NCI-H82 treated with DMSO at 0.1 percent for 48 hours (cell line): Measurements from ENCODE around the gene PCBP3.

ENCODE experiments used
- DNase-seq: peaks from one replicate; lab custom pipeline; 2025; ENCODE audit not compliant: unreplicated experiment; lab: John Stamatoyannopoulos, UW

PCBP3 gene

GRCh38 chr21:45723049-45723958 is 79.8 kb downstream of the PCBP3 start:
- no peak for DNase-seq

DNA sequence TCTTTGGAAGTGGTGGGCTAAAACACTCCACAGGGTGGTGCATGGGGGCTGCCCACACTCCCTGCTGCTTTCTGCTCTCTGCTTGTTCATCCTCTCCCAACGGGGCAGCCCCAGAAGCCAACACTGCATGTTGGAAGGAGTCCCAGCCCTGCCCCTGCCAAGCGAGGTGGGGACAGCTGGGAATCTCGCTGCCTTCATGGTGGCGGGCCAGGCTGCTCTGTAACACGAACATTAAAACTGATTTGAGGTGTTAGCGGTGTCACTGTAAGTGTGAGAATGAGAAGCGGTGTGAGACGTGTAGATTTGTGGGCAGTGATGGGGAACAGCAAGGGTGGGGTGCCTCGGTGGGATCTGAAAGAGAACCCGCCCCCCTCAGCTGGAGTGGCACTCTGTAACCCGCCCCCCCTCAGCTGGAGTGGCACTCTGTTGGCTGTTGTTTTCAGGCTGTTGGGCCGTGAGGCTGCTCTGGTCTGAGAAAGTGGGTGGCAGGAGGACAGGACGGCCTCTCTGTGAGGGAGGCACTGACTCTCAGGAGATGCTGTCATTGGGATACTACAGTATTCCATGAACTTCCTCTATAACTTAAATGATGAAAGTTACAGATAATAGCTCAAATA is 80.9 kb downstream of the PCBP3 start:
- DNase-seq: no peak

DNA sequence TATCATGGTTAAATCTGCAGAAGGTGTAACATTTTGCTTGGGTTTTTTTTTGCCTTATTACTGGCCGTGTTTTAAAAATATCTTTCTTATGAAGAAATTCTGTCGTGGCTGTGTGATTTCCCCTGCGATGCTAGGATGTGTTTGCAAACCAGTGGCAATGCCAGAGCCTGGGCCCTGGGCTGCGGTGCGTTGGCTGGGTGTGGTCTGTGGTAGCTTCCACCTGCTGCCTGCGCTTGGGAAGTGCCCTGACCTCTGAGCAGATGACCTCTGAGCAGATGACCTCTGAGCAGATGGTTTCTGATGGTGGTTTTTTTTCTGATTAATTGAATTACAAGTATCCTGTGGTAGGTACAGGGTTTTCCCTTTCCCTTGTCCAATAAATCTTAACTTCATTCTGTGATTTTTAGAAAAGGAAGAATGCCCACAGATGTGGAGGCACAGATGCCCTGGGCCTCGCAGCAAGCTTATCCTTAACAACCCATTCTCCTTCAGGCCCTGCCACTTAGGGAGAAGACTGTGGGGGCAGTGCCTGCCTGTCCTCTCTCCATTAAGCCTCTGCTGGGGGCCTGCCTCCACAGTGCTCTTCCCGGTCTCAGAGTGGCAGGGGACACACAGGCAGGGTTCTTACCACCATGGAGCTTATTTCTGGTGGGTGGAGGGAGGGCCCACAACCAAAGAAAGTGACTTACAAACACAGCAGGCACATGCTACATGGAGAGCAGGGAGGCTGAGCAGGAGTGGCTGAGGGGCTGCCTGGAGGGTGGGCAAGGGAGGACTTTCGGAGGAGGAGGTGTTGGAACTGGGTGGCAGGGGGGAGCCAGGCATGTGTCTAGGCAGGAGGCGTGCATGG is 81.7 kb downstream of the PCBP3 start:
- no peak for DNase-seq

DNA sequence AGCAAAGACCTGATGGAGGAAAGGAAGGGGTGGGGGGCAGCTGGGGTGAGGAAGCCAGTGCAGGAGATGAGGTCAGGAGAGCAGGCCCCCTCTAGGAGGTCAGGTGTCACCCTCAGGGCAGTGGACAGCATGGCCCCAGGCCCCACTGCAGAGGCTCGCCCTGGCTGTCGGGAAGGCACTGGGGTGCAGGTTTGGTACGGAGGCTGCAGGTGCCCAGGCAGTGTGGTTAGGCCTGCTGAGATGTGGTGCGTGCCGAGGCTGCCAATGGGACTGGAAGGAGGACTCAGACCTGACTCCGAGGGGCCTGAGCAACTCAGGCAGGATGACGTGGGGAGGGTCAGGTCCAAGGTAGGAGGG is 82.3 kb downstream of the PCBP3 start:
- no peak for DNase-seq

- DNase-seq: no peak
Measured at GRCh38 chr21:45726438-45726837, 82.9 kb downstream of the PCBP3 start.

DNA sequence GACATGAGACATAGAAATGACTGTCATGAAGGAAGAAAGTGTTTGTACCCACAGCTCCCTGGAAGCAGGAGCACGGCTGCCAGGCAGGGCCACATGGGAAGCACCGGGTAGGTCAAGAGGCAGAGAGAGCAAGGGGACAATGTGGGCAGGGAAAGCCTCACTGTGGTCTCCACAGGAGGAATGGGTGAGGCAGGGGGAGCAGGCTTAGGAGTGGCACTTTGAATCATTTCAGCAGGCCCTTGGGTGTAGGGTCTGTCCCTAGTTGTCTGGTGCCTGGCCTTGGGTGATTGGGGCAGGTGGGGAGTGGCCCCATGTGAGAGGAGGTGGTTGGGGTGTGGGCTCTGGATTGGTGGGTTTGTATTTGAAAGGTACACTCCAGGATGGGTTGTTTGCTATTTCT is 83.9 kb downstream of the PCBP3 start:
- DNase-seq: no peak

- no peak for DNase-seq
Measured at GRCh38 chr21:45735259-45736000, 91.9 kb downstream of the PCBP3 start.

DNA sequence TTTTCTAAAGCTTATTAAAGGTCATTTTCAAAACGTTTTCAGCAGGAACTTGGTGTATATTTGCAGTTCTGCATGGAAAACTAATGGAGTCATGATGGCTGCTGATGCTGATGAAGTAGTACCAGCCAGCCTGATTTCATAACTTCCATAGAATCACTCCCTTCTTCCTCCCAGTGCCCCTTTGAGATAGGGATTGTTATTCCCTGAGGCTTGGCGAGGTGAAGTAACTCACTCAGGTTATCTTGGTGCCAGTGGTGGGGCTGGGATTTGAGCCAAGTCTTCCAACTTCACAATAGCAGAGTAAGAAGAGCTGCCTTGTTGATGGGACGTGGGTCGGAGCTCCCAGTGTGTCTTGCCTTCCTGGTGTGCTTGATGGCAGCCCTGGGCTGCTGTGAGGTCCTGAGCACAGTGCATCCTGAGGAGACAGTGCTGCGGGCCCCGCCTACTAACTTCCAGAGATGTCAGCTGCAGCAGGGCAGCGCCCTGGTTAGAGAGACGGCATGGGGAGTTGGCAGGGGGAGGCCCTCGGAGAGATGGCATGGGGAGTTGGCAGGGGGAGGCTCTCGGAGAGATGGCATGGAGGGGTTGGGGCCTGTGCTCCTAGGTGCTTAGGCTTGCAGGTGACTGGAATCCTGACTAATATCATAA is 92.6 kb downstream of the PCBP3 start:
- DNase-seq: no peak

DNA sequence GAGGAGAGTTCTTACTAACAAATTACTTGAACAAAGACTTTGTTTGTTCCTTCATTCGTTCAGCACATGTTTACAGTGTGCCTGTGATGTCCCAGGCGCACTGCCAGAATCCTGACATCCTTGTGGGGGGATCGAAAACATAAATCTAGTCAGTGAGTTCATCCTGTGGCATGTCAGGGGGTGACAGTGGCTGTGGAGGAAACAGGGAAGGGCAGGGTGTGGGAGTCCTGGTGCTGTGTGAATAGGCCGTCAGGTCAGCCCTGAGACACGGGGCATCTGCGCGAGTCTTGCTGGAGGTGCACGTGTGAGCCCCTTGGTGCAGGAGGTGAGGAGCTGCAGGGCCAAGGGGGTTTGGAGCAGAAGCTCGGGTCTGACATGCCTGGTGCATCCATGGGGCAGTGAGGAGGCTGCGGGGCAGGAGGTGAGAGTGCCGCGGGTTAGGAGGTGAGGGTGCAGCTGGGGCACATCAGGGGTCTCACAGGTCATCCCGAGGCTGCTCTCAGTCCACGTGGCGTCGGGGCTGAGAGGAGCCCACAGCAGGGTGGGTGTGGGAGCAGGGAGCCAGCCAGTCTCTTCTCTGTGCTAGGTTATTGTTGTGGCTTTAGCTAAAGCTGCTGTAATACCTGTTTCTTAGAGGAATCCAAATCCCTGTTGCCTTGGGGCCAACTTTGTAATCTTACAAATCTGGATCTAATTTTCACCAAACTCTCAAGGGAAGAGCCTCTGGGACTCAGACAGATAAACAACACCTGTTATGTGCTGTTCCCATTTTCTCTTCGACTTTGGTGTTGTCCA is 93.4 kb downstream of the PCBP3 start:
- peak; percentile 38 for DNase-seq

GRCh38 chr21:45737485-45738166 is 94.1 kb downstream of the PCBP3 start:
- DNase-seq: no peak

DNA sequence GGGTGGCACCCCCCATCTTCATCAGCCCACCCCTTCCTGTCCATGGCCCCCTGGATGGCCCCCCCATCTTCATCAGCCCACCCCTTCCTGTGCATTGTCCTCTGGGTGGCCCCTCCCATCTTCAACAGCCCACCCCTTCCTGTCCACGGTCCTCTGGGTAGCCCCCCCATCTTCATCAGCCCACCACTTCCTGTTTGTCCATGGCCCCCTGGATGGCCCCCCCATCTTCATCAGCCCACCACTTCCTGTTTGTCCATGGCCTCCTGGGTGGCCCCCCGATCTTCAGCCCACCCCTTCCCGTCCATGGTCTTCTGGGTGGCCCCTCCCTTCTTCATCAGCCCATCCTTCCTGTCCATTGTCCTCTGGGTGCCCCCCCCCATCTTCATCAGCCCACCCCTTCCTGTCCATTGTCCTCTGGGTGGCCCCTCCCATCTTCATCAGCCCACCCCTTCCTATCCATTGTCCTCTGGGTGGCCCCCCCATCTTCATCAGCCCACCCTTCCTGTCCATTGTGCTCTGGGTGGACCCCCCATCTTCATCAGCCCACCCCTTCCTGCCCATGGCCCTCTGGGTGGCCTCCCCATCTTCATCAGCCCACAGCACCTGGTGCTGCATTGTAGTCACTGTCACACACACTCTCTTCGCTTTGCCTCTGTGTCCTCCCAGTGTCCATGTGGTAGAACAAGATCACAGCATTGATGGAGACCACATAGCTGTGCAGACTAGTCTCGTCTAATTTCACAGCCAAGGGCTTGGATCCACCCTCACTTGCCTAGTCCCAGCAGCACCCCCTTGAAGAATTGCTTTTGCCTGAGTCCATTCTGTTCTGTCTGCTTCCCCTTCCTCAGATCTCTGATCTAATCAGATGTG is 95.9 kb downstream of the PCBP3 start:
- no peak for DNase-seq

DNA sequence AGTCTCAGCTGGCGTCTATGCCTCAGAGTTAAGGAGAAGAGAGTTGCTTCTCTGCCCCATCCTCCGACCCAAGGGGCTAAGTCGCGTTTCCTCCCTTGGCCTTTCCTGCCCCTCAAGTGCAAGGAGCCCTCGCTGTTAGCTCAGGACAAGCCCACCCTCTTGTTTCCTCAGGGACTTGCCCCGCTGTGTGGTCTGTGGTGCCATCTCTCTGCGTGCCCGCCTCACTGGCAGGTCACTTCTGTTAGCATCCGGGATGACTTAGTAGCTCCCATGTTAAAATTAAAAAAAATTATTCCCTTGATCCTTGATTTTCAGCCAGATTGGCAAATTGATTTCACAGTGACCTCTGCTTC is 96.5 kb downstream of the PCBP3 start:
- no peak for DNase-seq

GRCh38 chr21:45740491-45741357 is 97.2 kb downstream of the PCBP3 start:
- DNase-seq: no peak

GRCh38 chr21:45741691-45742090 is 98.2 kb downstream of the PCBP3 start:
- no peak for DNase-seq

DNA sequence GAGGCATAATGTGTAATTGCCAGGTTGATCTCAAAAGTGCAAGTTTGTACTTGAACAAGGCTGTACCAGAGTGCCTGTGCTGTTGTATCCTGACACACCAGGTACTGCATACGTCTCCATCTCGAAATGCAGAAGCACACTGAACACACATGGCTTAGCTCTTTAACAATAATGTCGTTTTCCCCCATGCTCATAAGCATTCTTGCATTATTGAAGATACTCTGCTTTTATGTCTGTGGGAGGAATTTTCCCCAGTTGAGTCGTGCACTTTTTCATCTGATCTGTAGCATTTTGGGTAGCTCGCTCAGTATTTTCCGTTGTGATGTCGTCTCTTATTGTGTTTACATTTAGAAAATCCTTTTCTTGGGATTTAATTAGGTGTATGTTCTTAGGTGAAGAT is 98.7 kb downstream of the PCBP3 start:
- no peak for DNase-seq

- DNase-seq: no peak
Measured at GRCh38 chr21:45745256-45745655, 101.7 kb downstream of the PCBP3 start.

- no peak for DNase-seq
Measured at GRCh38 chr21:45747233-45747766, 103.8 kb downstream of the PCBP3 start.
